GM12865 (cell line): ENCODE results near the gene CATSPERB.
"Not testable (repeated sequence)": the region's sequence is repeated elsewhere in the genome, so short reads cannot be mapped to it uniquely, and the experiment has no call there.

ENCODE experiments used
- DNase-seq: peaks from one replicate; pipeline ENCODE4 v3.0.0; 2010; ENCODE audit warnings: low read depth
- H3K4me3 ChIP-seq: 2 replicates; pipeline ENCODE4 v1.5.1; 2011; ENCODE audit warnings: mild to moderate bottlenecking, low read depth, low read length, control low read depth
- CTCF ChIP-seq: IDR thresholded peaks from 2 replicates; pipeline ENCODE4 v1.5.1; 2011; ENCODE audit warnings: low read length, control low read depth, low read depth, inconsistent platforms; ENCODE audit not compliant: insufficient read depth; ENCODE audit errors: missing control alignments

CATSPERB gene

GRCh38 chr14:91694643-91695042 is 37.2 kb downstream of the CATSPERB start:
- no peak for TF ChIP-seq CTCF
- no peak overlapping the region for H3K4me3 ChIP-seq
- DNase-seq: no peak

- H3K4me3 ChIP-seq: no peak overlapping the region
- DNase-seq: no peak
- TF ChIP-seq CTCF: no peak
Observed at GRCh38 chr14:91693346-91693745, 38.5 kb downstream of the CATSPERB start.

DNA sequence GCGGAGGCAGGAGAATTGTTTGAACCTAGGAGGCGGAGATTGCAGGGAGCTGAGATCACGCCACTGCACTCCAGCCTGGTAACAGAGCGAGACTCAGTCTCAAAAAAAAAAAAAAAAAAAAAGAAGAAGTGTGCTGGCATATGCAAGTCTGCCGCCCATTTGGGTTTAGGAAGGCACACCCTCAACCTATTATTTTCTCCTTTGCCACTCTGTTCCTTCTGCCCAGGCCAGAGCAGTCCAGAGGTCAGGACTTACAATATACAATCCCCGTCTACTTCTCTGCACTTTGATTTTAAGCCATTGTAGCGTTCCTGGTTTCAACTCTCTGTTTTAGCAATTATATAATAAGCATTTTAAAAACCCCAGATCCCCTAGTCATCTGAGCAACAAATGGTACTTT is 39.8 kb downstream of the CATSPERB start:
- H3K4me3 ChIP-seq: no peak overlapping the region
- DNase-seq: no peak
- TF ChIP-seq CTCF: no peak

DNA sequence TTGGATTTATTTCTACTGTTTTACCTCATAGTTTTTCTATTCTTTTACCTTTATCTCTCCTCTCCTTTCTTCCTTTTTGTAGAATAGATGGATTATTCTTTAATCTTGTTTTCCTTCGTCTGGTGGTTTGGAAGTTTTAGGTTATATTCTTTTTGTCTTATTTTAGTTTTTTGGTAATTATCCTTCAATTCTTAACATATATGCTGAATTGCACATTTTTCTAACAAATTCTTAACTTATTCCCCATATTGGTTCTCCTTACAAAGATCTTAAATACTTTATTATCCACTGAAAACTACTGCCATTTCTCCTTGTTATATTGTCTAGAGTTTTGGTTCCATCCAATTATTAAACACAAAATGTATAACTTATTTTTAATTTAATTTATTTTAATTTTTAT is 42.3 kb downstream of the CATSPERB start:
- TF ChIP-seq CTCF: no peak
- DNase-seq: no peak
- no peak overlapping the region for H3K4me3 ChIP-seq

DNA sequence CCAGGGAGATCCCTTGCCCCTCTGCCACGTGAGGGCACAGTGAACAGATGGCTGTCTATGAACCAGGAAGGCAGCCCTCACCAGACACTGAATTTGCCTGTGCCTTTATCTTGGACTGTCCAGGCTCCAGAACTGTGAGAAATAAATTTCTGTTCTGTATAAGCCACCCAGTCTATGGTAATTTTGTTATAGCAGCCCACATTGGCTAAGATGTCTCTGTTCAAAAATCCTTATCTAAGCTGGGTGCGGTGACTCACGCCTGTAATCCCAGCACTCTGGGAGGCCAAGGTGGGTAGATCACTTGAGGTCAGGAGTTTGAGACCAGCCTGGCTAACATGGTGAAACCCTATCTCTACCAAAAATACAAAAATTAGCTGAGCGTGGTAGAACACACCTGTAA is 44.5 kb downstream of the CATSPERB start:
- not testable (repeated sequence) for H3K4me3 ChIP-seq, DNase-seq

GRCh38 chr14:91685600-91685999 is 46.3 kb downstream of the CATSPERB start:
- no peak for TF ChIP-seq CTCF
- no peak overlapping the region for H3K4me3 ChIP-seq
- DNase-seq: no peak

DNA sequence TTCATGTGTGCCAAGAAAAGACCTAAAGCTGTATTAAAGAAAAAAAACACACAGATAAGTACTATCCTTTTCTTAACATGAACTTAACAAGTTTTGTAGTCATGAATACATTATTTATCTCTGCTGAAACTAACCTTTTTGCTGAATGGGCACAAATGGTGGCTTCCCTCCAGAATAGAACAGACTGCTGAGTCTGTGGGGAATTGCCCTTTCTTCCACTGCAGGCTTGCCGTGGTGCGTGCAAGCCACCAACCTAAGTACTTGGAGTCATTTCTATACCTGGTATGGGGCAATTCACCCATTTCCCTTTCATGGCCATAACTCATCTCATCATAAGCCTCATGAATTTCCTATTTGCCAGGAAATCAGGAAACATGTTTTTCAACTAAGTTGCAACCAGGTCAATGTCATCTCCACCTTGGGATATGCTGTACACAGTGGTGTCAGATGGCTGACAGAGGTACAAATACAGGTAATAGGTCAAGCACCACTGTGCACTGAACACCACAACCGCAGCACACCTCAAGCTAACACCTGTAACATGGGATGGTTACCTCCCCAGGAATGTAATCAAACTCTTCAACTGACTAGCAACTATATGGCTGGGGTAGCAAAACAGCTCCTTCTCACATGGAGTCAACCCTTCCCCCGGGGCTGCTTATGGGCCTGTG is 49.9 kb downstream of the CATSPERB start:
- TF ChIP-seq CTCF: no peak
- DNase-seq: no peak
- H3K4me3 ChIP-seq: no peak overlapping the region
